SU-DHL-6 (cell line): ENCODE measurements around the gene RBKS.

Experiments
- H2AFZ ChIP-seq: fragments of 200-600 bp; sonication (generic); 2 replicates; pipeline ENCODE4 v1.6.1; 2014; ENCODE audit warnings: low read depth, mild to moderate bottlenecking, moderate library complexity, mixed read lengths, antibody characterized with exemption, low read length; ENCODE audit not compliant: severe bottlenecking
- H3F3A ChIP-seq: fragments of 200-600 bp; shearing (Covaris generic); 2 replicates; pipeline ENCODE4 v1.6.0; 2016; ENCODE audit warnings: antibody characterized with exemption, mild to moderate bottlenecking; ENCODE audit not compliant: insufficient read depth
- H3K27ac ChIP-seq: fragments of 200-600 bp; sonication (generic); 2 replicates; pipeline ENCODE4 v1.5.1; 2016; ENCODE audit warnings: low read depth, mild to moderate bottlenecking, low read length, moderate library complexity, mixed read lengths
- H3K27me3 ChIP-seq: fragments of 200-600 bp; sonication (generic), shearing (Covaris generic); 2 replicates; pipeline ENCODE4 v1.6.0; 2014; ENCODE audit warnings: mild to moderate bottlenecking, low read length
- H3K36me3 ChIP-seq: fragments of 200-600 bp; sonication (generic); 2 replicates; pipeline ENCODE4 v1.6.1; 2014; ENCODE audit warnings: mild to moderate bottlenecking, low read length, mixed read lengths
- H3K4me2 ChIP-seq: fragments of 300-600, 200-600 bp; shearing (Covaris generic), sonication (generic); 2 replicates; pipeline ENCODE4 v1.6.0; 2014; ENCODE audit warnings: low read length, low read depth, mild to moderate bottlenecking; ENCODE audit not compliant: poor library complexity, severe bottlenecking
- H3K4me3 ChIP-seq: fragments of 200-600 bp; sonication (generic); 2 replicates; pipeline ENCODE4 v1.5.1; 2014; ENCODE audit warnings: antibody characterized with exemption, low read length, mild to moderate bottlenecking, mixed read lengths; ENCODE audit not compliant: insufficient read depth, poor library complexity, severe bottlenecking
- H3K79me2 ChIP-seq: fragments of 200-600 bp; sonication (generic); 2 replicates; pipeline ENCODE4 v1.6.1; 2014; ENCODE audit warnings: mild to moderate bottlenecking, low read length, moderate library complexity; ENCODE audit not compliant: insufficient read depth
- H3K9ac ChIP-seq: fragments of 200-600 bp; sonication (generic); 2 replicates; pipeline ENCODE4 v1.7.0; 2014; ENCODE audit warnings: mild to moderate bottlenecking, low read length
- H3K9me2 ChIP-seq: fragments of 200-600 bp; sonication (generic); replicated peaks from 2 replicates; pipeline ENCODE4 v1.6.1; 2014; ENCODE audit warnings: low read length; ENCODE audit not compliant: insufficient read depth
- H3K9me3 ChIP-seq: fragments of 200-600 bp; sonication (generic); 2 replicates; pipeline ENCODE4 v1.6.1; 2014; ENCODE audit warnings: low read length, mixed read lengths; ENCODE audit not compliant: insufficient read depth
- H4K20me1 ChIP-seq: fragments of 200-600 bp; sonication (generic); 2 replicates; pipeline ENCODE4 v1.6.1; 2014; ENCODE audit warnings: low read depth, mild to moderate bottlenecking, antibody characterized with exemption, low read length, moderate library complexity, mixed read lengths
- CTCF ChIP-seq: fragments of 200-600 bp; sonication (generic); IDR thresholded peaks from one replicate; pipeline ENCODE4 v1.5.1; 2017; ENCODE audit warnings: antibody characterized with exemption, mild to moderate bottlenecking, low read length, moderate library complexity; ENCODE audit not compliant: insufficient read depth, poor library complexity, severe bottlenecking
- EZH2phosphoT487 ChIP-seq: fragments of 200-600 bp; sonication (generic), shearing (Covaris generic); conservative IDR thresholded peaks from 2 replicates; pipeline ENCODE4 v1.6.1; 2018; ENCODE audit warnings: mild to moderate bottlenecking, antibody characterized with exemption, low read length, moderate library complexity, mixed read lengths

The RBKS gene

GRCh38 chr2:27781496-27781895 lies 108.7 kb downstream of the RBKS start:
- H3K36me3 ChIP-seq: no peaks in the 10 kb centered on the region
- H4K20me1 ChIP-seq: no peaks in the 10 kb centered on the region
- no peaks in the 10 kb centered on the region for H3K9me2 ChIP-seq
- TF ChIP-seq EZH2phosphoT487: no peak
- TF ChIP-seq CTCF: no peak
- no peaks in the 10 kb centered on the region for H3F3A ChIP-seq
- H3K27ac ChIP-seq: no peak overlapping the region
- H3K79me2 ChIP-seq: peaks cover 22% of the 10 kb centered on the region; the same call in 1 of the 2 replicates
- no peak overlapping the region for H3K4me3 ChIP-seq
- no peak overlapping the region for H3K9ac ChIP-seq
- no peaks in the 10 kb centered on the region for H3K9me3 ChIP-seq
- no peak overlapping the region for H3K4me2 ChIP-seq
- no peaks in the 10 kb centered on the region for H3K27me3 ChIP-seq
- no peak overlapping the region for H2AFZ ChIP-seq

- no peaks in the 10 kb centered on the region for H3K9me3 ChIP-seq
- no peak overlapping the region for H3K4me3 ChIP-seq
- no peak overlapping the region for H3K4me2 ChIP-seq
- H4K20me1 ChIP-seq: no peaks in the 10 kb centered on the region
- H3K36me3 ChIP-seq: no peaks in the 10 kb centered on the region
- peaks cover 40% of the 10 kb centered on the region for H3K79me2 ChIP-seq
- no peaks in the 10 kb centered on the region for H3F3A ChIP-seq
- no peak overlapping the region for H2AFZ ChIP-seq
- H3K27me3 ChIP-seq: no peaks in the 10 kb centered on the region
- TF ChIP-seq EZH2phosphoT487: no peak
- TF ChIP-seq CTCF: no peak
- H3K27ac ChIP-seq: no peak overlapping the region
- no peak overlapping the region for H3K9ac ChIP-seq
- H3K9me2 ChIP-seq: no peaks in the 10 kb centered on the region
Measured at GRCh38 chr2:27779417-27780055, 110.7 kb downstream of the RBKS start.

GRCh38 chr2:27776696-27777095 lies 113.5 kb downstream of the RBKS start:
- Histone ChIP-seq H3K4me2 (no peak overlapping the region), H2AFZ (no peak overlapping the region), H3K9ac (no peak overlapping the region)

More at GRCh38 chr2:27776696-27777095, 113.5 kb downstream of the RBKS start:
- Histone ChIP-seq H3K36me3 (no peaks in the 10 kb centered on the region), H3F3A (no peaks in the 10 kb centered on the region), H3K27ac (no peak overlapping the region), H3K27me3 (no peaks in the 10 kb centered on the region), H3K4me3 (no peak overlapping the region), H3K9me2 (no peaks in the 10 kb centered on the region), H4K20me1 (no peaks in the 10 kb centered on the region), H3K79me2 (peaks cover 68% of the 10 kb centered on the region), H3K9me3 (no peaks in the 10 kb centered on the region)
- TF ChIP-seq EZH2phosphoT487: no peak
- no peak for TF ChIP-seq CTCF
